ENCODE results near the gene OR4D2.

- TF ChIP-seq, protein P1, sequence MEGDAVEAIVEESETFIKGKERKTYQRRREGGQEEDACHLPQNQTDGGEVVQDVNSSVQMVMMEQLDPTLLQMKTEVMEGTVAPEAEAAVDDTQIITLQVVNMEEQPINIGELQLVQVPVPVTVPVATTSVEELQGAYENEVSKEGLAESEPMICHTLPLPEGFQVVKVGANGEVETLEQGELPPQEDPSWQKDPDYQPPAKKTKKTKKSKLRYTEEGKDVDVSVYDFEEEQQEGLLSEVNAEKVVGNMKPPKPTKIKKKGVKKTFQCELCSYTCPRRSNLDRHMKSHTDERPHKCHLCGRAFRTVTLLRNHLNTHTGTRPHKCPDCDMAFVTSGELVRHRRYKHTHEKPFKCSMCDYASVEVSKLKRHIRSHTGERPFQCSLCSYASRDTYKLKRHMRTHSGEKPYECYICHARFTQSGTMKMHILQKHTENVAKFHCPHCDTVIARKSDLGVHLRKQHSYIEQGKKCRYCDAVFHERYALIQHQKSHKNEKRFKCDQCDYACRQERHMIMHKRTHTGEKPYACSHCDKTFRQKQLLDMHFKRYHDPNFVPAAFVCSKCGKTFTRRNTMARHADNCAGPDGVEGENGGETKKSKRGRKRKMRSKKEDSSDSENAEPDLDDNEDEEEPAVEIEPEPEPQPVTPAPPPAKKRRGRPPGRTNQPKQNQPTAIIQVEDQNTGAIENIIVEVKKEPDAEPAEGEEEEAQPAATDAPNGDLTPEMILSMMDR (conservative IDR thresholded peaks at IDR 0.05; ENCODE audit: low read depth, low read length): no peak
- no peak for TF ChIP-seq EZH2phosphoT487 (IDR thresholded peaks at IDR 0.05; ENCODE audit: borderline replicate concordance, low read length)
Observed at GRCh38 chr17:58184986-58185761, 18.4 kb downstream of the OR4D2 start.

Data from PC-3 (cell line).